Lower leg skin (tissue), 4 donors: ENCODE data around the gene PCDH15. TPM values are rescaled to one million over a fixed set of nuclear protein-coding genes. Genes with fewer than 3 reads are reported as not detected.

Experiments
- DNase-seq, 2 donors: peaks; one replicate each; pipeline ENCODE4 v3.0.0-alpha.2; 2019; ENCODE audit warnings: low spot score in 2 of 2
- H3K4me3 ChIP-seq: fragments of 200-600 bp; sonication (generic); 2 replicates; pipeline ENCODE4 v1.5.1; 2017; ENCODE audit warnings: mild to moderate bottlenecking, low read depth; ENCODE audit not compliant: poor library complexity, severe bottlenecking
- POLR2A ChIP-seq, 2 donors: fragments of 450-650 bp; IDR thresholded peaks; one replicate each; pipeline ENCODE4 v1.6.1; 2016 to 2017; ENCODE audit warnings: antibody characterized with exemption in 2 of 2, mild to moderate bottlenecking in 1 of 2, moderate library complexity in 1 of 2
- WGBS, 2 donors: methylation state at CpG; one replicate each; pipeline ENCODE4 v1.1.5; 2018; 5-methylcytosine and 5-hydroxymethylcytosine counted together
- intact Hi-C: fragments of 100-400 bp; cut with DNase I; formaldehyde crosslinking; loops from one replicate; pipeline ENCODE4 v1.15.0; 2023; ENCODE audit warnings: low total_unique reads
- total RNA-seq, 4 donors: library from RNA; depleted of rRNA; stranded (reverse); fragments of >200 nt; gene quantifications; one replicate each; pipeline ENCODE4 v1.1.0, GENCODE V29; 2016
- TF ChIP-seq, protein P1 (sequence below), 3 donors: fragments of 450-650 bp; IDR thresholded peaks; one replicate each; pipeline ENCODE4 v1.5.1; 2016; ENCODE audit warnings: antibody characterized with exemption in 3 of 3, mild to moderate bottlenecking in 3 of 3, moderate library complexity in 2 of 3

The PCDH15 gene
- total RNA-seq, 4 donors from 2014 or later = not detected

DNA sequence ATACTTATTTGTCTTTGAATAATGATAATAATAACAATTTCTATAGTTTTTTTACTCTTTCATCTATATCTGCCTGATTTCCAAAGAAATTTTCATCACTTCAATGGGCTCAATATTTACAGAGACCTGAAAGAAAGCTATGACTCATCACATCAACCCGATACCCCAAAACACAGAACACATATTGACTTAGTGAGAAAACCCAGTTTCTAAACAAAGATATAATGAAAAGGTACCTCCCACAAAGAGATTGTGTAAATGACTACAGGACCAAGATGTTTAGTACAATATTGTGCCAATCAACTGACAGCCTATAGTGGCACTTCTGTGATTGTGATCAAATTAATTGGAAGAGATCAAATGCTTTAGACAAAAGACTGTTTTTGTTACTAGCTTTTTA, 133.9 kb downstream of the PCDH15 start:
- intact Hi-C loops = no loop called here
- TF ChIP-seq POLR2A (IDR thresholded peaks at IDR 0.05) = no peak
- TF ChIP-seq, protein P1, sequence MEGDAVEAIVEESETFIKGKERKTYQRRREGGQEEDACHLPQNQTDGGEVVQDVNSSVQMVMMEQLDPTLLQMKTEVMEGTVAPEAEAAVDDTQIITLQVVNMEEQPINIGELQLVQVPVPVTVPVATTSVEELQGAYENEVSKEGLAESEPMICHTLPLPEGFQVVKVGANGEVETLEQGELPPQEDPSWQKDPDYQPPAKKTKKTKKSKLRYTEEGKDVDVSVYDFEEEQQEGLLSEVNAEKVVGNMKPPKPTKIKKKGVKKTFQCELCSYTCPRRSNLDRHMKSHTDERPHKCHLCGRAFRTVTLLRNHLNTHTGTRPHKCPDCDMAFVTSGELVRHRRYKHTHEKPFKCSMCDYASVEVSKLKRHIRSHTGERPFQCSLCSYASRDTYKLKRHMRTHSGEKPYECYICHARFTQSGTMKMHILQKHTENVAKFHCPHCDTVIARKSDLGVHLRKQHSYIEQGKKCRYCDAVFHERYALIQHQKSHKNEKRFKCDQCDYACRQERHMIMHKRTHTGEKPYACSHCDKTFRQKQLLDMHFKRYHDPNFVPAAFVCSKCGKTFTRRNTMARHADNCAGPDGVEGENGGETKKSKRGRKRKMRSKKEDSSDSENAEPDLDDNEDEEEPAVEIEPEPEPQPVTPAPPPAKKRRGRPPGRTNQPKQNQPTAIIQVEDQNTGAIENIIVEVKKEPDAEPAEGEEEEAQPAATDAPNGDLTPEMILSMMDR (IDR thresholded peaks at IDR 0.05) = no peak
- DNase-seq = no peak
- WGBS, 2 donors = 71 to 97% methylated on average over 1 of the region's 1 CpG
- H3K4me3 ChIP-seq = no peak overlapping the region

DNA sequence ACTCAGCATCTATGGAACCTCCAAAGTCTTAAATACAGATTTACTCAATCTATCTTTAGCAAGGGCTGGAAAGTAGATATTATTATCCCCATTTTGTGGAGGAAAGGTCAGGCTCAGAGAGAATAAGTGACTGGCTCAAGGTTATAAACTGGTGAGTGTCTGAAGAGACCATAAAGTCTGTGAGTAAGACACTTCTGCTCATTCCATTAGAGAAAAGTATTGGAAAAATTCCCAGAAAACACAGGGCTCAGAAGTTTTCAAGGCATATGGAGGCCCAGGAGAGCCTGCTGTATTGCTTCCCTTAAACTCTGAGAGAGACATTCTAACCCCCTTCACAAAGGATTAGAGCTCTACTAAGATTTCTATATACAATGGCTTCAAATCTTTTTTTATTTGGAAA, 134.8 kb downstream of the PCDH15 start:
- intact Hi-C loops = no loop called here

DNA sequence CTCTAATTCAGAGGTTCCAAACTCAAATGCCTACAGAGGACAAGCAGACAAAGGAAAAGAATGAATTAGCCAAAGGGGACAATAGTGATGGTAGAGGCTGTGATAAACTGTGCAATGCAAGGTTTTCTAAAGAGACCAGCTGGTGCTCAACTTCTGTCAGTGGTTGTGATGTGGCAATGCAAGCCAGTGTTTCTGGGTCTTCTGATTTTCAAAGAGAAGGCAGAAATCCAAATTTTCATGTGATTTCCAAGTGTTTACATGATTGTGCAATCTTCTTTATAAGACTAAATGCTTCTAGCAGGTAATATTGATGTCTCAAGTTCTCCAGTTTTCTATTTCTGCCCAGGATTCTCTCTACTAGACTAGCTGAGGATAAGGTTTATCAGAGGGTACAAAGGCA, 135.9 kb downstream of the PCDH15 start:
- DNase-seq = no peak
- intact Hi-C loops = no loop called here
- TF ChIP-seq, protein P1 (IDR thresholded peaks at IDR 0.05) = no peak
- no peak for TF ChIP-seq POLR2A (IDR thresholded peaks at IDR 0.05)
- no peak overlapping the region for H3K4me3 ChIP-seq

More for the DNA sequence above, 134.8 kb downstream of the PCDH15 start:
- no peak for TF ChIP-seq POLR2A (IDR thresholded peaks at IDR 0.05)
- TF ChIP-seq, protein P1 (IDR thresholded peaks at IDR 0.05) = no peak
- no peak for DNase-seq
- no peak overlapping the region for H3K4me3 ChIP-seq

DNA sequence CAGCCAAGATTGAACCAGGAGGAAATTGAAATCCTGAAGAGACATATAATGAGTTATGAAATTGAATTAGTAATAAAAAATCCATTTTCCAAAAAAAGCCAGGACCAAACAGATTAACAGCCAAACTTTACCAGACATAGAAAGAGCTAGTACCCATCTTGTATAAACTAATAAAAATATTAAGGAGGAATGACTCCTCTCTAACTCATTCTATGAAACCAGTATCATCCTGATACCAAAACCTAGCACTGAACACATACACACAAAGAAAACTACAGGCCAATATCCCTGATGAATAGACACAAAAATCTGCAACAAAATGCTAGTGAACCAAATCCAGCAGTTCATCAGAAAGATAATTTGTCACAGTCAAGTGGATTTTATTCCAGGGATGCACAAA, 140.6 kb downstream of the PCDH15 start:
- DNase-seq = no peak
- TF ChIP-seq, protein P1 (IDR thresholded peaks at IDR 0.05) = no peak
- no peak for TF ChIP-seq POLR2A (IDR thresholded peaks at IDR 0.05)
- intact Hi-C loops = no loop called here
- H3K4me3 ChIP-seq = no peak overlapping the region

DNA sequence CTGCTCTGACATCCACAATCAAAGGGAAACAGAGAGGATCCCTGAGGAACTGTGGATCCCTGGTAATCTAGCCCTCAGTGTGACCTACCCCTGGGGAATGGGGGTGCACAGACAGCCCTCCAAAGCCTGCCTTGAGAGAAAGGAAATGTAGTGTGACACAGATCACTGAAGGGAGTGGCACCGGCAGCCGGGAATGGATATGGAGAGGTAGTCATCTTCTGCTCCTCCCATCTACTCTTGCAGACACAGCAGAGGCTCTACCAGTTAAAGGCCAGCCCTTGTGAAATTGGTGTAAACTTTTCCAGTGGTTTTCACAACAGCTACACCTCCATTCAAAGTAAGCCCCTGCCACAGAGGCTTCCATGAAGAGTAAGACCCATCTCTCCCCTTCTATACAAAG, 144.4 kb downstream of the PCDH15 start:
- TF ChIP-seq, protein P1 (IDR thresholded peaks at IDR 0.05) = no peak
- no peak for TF ChIP-seq POLR2A (IDR thresholded peaks at IDR 0.05)
- 94 to 97% methylated on average over 2 of the region's 2 CpGs for WGBS, 2 donors
- no peak for DNase-seq
- no peak overlapping the region for H3K4me3 ChIP-seq
- intact Hi-C loops = no loop called here

DNA sequence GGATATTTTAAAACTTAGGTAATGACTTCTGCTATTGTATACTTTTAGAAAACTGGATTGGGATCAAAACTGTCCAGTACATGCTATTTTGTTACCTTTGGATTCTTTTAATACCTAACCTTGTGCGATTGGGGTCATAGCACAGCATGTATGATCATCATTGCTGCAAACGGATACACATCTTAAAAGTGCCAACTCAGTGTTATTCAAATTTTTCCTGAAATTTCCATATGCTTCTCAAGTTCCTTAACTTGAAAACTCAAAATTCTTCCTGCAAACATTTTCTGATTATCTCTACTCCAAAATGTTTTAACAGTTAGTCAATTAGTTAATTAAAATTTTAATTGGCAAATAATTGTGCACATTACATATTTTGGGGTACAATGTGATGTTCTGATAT, 147.5 kb downstream of the PCDH15 start:
- TF ChIP-seq POLR2A (IDR thresholded peaks at IDR 0.05) = no peak
- TF ChIP-seq, protein P1 (IDR thresholded peaks at IDR 0.05) = no peak
- 49 to 82% methylated on average over 2 of the region's 2 CpGs for WGBS, 2 donors
- intact Hi-C loops = no loop called here

More for the DNA sequence above, 147.5 kb downstream of the PCDH15 start:
- DNase-seq = no peak
- H3K4me3 ChIP-seq = no peak overlapping the region
